Germinal center (tissue), 1 donor: ENCODE data around the gene P2RY4.
"Not testable (repeated sequence)": the region's sequence is repeated elsewhere in the genome, so short reads cannot be mapped to it uniquely, and the experiment has no call there.

Experiments used
- DNase-seq: peaks from one replicate; pipeline ENCODE4 v3.0.0; 2012; ENCODE audit warnings: mixed read lengths, low spot score

Gene P2RY4

GRCh38 chrX:70260104-70260503 lies at the start of gene P2RY4:
Gene P2RY4 (minus strand): TSS chrX:70260204. CDS start chrX:70259624, 580 bp downstream.
- no peak for DNase-seq

- DNase-seq, result no peak
Measured at GRCh38 chrX:70301716-70302115, 41.7 kb upstream of the P2RY4 start.

GRCh38 chrX:70293621-70294020 lies 33.6 kb upstream of the P2RY4 start:
- no peak for DNase-seq

- DNase-seq, result no peak
Measured at GRCh38 chrX:70292788-70293187, 32.8 kb upstream of the P2RY4 start.

GRCh38 chrX:70289793-70290770 lies 30.1 kb upstream of the P2RY4 start, which contains the start of the genes KIF4A and PDZD11:
Gene KIF4A (plus strand): TSS chrX:70290104. CDS start chrX:70290459, 355 bp downstream.
Gene PDZD11 (minus strand): TSS chrX:70289927. CDS start chrX:70289341, 586 bp downstream.
- DNase-seq, result peak; percentile 92

GRCh38 chrX:70289168-70289792 lies 29.3 kb upstream of the P2RY4 start:
- DNase-seq, result no peak

GRCh38 chrX:70281951-70282350 lies 21.9 kb upstream of the P2RY4 start, which contains the start of gene RAB41:
Gene RAB41 (plus strand): TSS chrX:70282172. CDS start chrX:70282218, 46 bp downstream.
- DNase-seq, result no peak

GRCh38 chrX:70280573-70280972 lies 20.6 kb upstream of the P2RY4 start:
- DNase-seq, result no peak

GRCh38 chrX:70279081-70279480 lies 19.1 kb upstream of the P2RY4 start:
- DNase-seq, result no peak

GRCh38 chrX:70274029-70274428 lies 14.0 kb upstream of the P2RY4 start:
- not testable (repeated sequence) for DNase-seq

GRCh38 chrX:70268034-70268433 lies 8.0 kb upstream of the P2RY4 start, which contains the start of gene ARR3:
Gene ARR3 (plus strand): TSS chrX:70268334. CDS start chrX:70269386, 1,052 bp downstream.
- no peak for DNase-seq

- DNase-seq, result no peak
Measured at GRCh38 chrX:70264784-70265183, 4.8 kb upstream of the P2RY4 start.

GRCh38 chrX:70262952-70263567 lies 3.1 kb upstream of the P2RY4 start:
- DNase-seq, result peak; percentile 16

GRCh38 chrX:70257423-70258288 lies 2.3 kb downstream of the P2RY4 start:
- DNase-seq, result no peak

GRCh38 chrX:70255452-70255851 lies 4.6 kb downstream of the P2RY4 start:
- no peak for DNase-seq

- DNase-seq, result no peak
Measured at GRCh38 chrX:70254909-70255308, 5.1 kb downstream of the P2RY4 start.

GRCh38 chrX:70254063-70254400 lies 6.0 kb downstream of the P2RY4 start:
- DNase-seq, result no peak

- no peak for DNase-seq
Measured at GRCh38 chrX:70253377-70254062, 6.5 kb downstream of the P2RY4 start.

- DNase-seq, result no peak
Measured at GRCh38 chrX:70252491-70252890, 7.5 kb downstream of the P2RY4 start.

- DNase-seq, result no peak
Measured at GRCh38 chrX:70247252-70247651, 12.8 kb downstream of the P2RY4 start.

- no peak for DNase-seq
Measured at GRCh38 chrX:70244881-70245280, 15.1 kb downstream of the P2RY4 start.
